HEK293 (cell line): ENCODE measurements around the gene SCRN2.

Experiments used
- BCL11B ChIP-seq: fragments of 450-650 bp; formaldehyde crosslinking; IDR thresholded peaks from 2 replicates; pipeline ENCODE4 v1.5.1; 2016; ENCODE audit warnings: low read depth, missing biosample characterization, missing genetic modification characterization
- GLIS2 ChIP-seq: fragments of 450-650 bp; formaldehyde crosslinking; IDR thresholded peaks from 2 replicates; pipeline ENCODE4 v1.5.1; 2016; ENCODE audit warnings: missing biosample characterization, missing genetic modification characterization
- KLF9 ChIP-seq: fragments of 450-650 bp; formaldehyde crosslinking; IDR thresholded peaks from 2 replicates; pipeline ENCODE4 v1.5.1; 2016; ENCODE audit warnings: missing biosample characterization, missing genetic modification characterization, low read depth
- SCRT2 ChIP-seq: fragments of 450-650 bp; formaldehyde crosslinking; IDR thresholded peaks from 2 replicates; pipeline ENCODE4 v1.5.1; 2016; ENCODE audit warnings: missing biosample characterization, missing genetic modification characterization
- SP3 ChIP-seq: fragments of 450-650 bp; formaldehyde crosslinking; IDR thresholded peaks from 2 replicates; pipeline ENCODE4 v1.5.1; 2016; ENCODE audit warnings: missing biosample characterization, missing genetic modification characterization
- ZBTB17 ChIP-seq: fragments of 450-650 bp; formaldehyde crosslinking; IDR thresholded peaks from 2 replicates; pipeline ENCODE4 v1.5.1; 2016; ENCODE audit warnings: missing biosample characterization, missing genetic modification characterization
- ZEB2 ChIP-seq: fragments of 450-650 bp; formaldehyde crosslinking; IDR thresholded peaks from 2 replicates; pipeline ENCODE4 v1.5.1; 2016; ENCODE audit warnings: missing biosample characterization, missing genetic modification characterization
- ZFP37 ChIP-seq: fragments of 450-650 bp; formaldehyde crosslinking; IDR thresholded peaks from 2 replicates; pipeline ENCODE4 v1.5.1; 2016; ENCODE audit warnings: missing biosample characterization, missing genetic modification characterization
- ZNF2 ChIP-seq: fragments of 450-650 bp; formaldehyde crosslinking; IDR thresholded peaks from 2 replicates; pipeline ENCODE4 v1.5.1; 2016; ENCODE audit warnings: missing biosample characterization, missing genetic modification characterization
- ZNF324 ChIP-seq: fragments of 450-650 bp; formaldehyde crosslinking; IDR thresholded peaks from 2 replicates; pipeline ENCODE4 v1.5.1; 2016; ENCODE audit warnings: missing biosample characterization, missing genetic modification characterization
- ZNF366 ChIP-seq: fragments of 450-650 bp; formaldehyde crosslinking; conservative IDR thresholded peaks from 2 replicates; pipeline ENCODE4 v1.5.1; 2016; ENCODE audit warnings: missing biosample characterization, missing genetic modification characterization
- ZNF394 ChIP-seq: fragments of 450-650 bp; formaldehyde crosslinking; IDR thresholded peaks from 2 replicates; pipeline ENCODE4 v1.5.1; 2016; ENCODE audit warnings: missing biosample characterization, missing genetic modification characterization, mild to moderate bottlenecking, moderate library complexity, borderline replicate concordance
- ZNF521 ChIP-seq: fragments of 450-650 bp; formaldehyde crosslinking; IDR thresholded peaks from 2 replicates; pipeline ENCODE4 v1.5.1; 2017; ENCODE audit warnings: missing biosample characterization, mild to moderate bottlenecking, missing genetic modification characterization
- ZNF544 ChIP-seq: fragments of 450-650 bp; formaldehyde crosslinking; IDR thresholded peaks from 2 replicates; pipeline ENCODE4 v1.5.0; 2017; ENCODE audit warnings: missing biosample characterization, missing genetic modification characterization
- ZNF600 ChIP-seq: fragments of 450-650 bp; formaldehyde crosslinking; IDR thresholded peaks from 2 replicates; pipeline ENCODE4 v1.5.1; 2016; ENCODE audit warnings: missing biosample characterization, missing genetic modification characterization
- ZNF654 ChIP-seq: fragments of 450-650 bp; formaldehyde crosslinking; IDR thresholded peaks from 2 replicates; pipeline ENCODE4 v1.5.1; 2016; ENCODE audit warnings: low read depth, missing biosample characterization, missing genetic modification characterization
- ZNF768 ChIP-seq: fragments of 450-650 bp; formaldehyde crosslinking; IDR thresholded peaks from 2 replicates; pipeline ENCODE4 v1.5.1; 2018; ENCODE audit warnings: missing biosample characterization, mild to moderate bottlenecking, missing genetic modification characterization
- ZNF777 ChIP-seq: fragments of 450-650 bp; formaldehyde crosslinking; IDR thresholded peaks from 2 replicates; pipeline ENCODE4 v1.5.1; 2017; ENCODE audit warnings: missing biosample characterization, missing genetic modification characterization, borderline replicate concordance
- TF ChIP-seq, protein P1 (sequence below): fragments of 450-650 bp; formaldehyde crosslinking; IDR thresholded peaks from 2 replicates; pipeline ENCODE4 v1.5.1; 2016; ENCODE audit warnings: missing biosample characterization, missing genetic modification characterization
- TF ChIP-seq, protein P2 (sequence below): fragments of 450-650 bp; formaldehyde crosslinking; IDR thresholded peaks from 2 replicates; pipeline ENCODE4 v1.5.1; 2016; ENCODE audit warnings: missing biosample characterization, missing genetic modification characterization, borderline replicate concordance
- TF ChIP-seq, protein P3 (sequence below): fragments of 450-650 bp; formaldehyde crosslinking; IDR thresholded peaks from 2 replicates; pipeline ENCODE4 v1.5.1; 2017; ENCODE audit warnings: missing biosample characterization, mild to moderate bottlenecking, missing genetic modification characterization, moderate library complexity
- TF ChIP-seq, protein P4 (sequence below): fragments of 450-650 bp; formaldehyde crosslinking; conservative IDR thresholded peaks from 2 replicates; pipeline ENCODE4 v1.5.1; 2016; ENCODE audit warnings: low read depth, missing biosample characterization, missing genetic modification characterization
- TF ChIP-seq, protein P5 (sequence below): fragments of 450-650 bp; formaldehyde crosslinking; IDR thresholded peaks from 2 replicates; pipeline ENCODE4 v1.5.1; 2016; ENCODE audit warnings: missing biosample characterization, missing genetic modification characterization

SCRN2 gene

DNA sequence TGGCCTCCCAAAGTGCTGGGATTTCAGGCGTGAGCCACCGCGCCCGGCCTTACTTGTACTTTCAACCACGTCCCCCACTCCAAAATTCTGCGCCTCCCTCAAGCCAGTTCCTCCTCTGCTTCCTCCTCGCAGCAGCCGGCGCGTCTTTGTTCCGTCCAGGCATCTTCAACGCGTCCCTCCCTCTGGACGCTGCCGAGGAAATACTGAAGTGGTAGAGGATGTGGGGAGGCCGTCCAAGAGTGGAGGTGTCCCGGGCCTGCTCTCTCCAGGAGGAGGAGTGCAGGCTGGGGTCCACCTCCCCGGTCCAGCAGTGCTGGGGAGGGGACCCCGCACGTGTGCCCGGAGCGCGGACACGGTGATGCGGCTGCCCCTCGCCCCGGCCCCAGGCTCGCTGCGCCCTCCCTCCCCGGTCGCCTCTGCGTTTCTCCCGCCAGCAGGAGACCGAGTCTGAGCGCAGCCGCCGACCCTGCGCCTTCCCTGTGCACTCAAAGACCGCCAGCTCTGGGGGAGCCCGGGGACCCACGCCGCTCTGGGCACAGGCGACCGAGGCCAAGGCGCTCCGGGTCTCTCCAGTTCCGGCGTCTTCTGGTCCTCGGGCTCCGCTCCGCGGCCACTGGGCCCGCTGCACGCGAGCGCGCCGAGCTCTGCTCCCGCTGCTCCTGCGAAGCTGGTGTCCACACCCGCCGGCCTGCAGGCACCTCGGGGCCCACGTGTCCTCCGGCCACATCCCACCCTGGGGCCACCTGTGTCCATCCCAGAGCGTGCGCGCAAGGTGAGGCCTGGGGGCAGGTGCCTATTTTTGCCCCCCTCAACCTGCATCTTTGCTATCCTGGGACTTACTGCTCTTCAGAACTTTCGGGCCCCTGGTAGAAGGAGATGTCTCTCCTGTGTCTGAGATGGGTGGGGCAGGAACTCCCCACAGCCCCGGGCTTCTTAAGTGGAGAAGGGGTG is 51.2 kb downstream of the SCRN2 start (continued):
- TF ChIP-seq ZNF2 (tag by site-specific recombination), result 0 out of 2 replicates have a peak, but pooled peaks have one; percentile 36
- no peak for TF ChIP-seq ZNF768
- TF ChIP-seq ZNF366 (tag by site-specific recombination), result 0 out of 2 replicates have a peak, but pooled peaks have one; percentile 31
- peak; percentile 70; the same call in 1 of the 2 replicates for TF ChIP-seq ZEB2 (tag by site-specific recombination)
- TF ChIP-seq, protein P1, sequence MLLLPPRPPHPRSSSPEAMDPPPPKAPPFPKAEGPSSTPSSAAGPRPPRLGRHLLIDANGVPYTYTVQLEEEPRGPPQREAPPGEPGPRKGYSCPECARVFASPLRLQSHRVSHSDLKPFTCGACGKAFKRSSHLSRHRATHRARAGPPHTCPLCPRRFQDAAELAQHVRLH (tag by site-specific recombination), result no peak
- TF ChIP-seq ZFP37, result 0 out of 2 replicates have a peak, but pooled peaks have one; percentile 82
- TF ChIP-seq ZNF544 (tag by site-specific recombination), result no peak
- no peak for TF ChIP-seq BCL11B (tag by site-specific recombination)
- peak; percentile 77 for TF ChIP-seq ZNF600 (tag by site-specific recombination)
- TF ChIP-seq, protein P2, sequence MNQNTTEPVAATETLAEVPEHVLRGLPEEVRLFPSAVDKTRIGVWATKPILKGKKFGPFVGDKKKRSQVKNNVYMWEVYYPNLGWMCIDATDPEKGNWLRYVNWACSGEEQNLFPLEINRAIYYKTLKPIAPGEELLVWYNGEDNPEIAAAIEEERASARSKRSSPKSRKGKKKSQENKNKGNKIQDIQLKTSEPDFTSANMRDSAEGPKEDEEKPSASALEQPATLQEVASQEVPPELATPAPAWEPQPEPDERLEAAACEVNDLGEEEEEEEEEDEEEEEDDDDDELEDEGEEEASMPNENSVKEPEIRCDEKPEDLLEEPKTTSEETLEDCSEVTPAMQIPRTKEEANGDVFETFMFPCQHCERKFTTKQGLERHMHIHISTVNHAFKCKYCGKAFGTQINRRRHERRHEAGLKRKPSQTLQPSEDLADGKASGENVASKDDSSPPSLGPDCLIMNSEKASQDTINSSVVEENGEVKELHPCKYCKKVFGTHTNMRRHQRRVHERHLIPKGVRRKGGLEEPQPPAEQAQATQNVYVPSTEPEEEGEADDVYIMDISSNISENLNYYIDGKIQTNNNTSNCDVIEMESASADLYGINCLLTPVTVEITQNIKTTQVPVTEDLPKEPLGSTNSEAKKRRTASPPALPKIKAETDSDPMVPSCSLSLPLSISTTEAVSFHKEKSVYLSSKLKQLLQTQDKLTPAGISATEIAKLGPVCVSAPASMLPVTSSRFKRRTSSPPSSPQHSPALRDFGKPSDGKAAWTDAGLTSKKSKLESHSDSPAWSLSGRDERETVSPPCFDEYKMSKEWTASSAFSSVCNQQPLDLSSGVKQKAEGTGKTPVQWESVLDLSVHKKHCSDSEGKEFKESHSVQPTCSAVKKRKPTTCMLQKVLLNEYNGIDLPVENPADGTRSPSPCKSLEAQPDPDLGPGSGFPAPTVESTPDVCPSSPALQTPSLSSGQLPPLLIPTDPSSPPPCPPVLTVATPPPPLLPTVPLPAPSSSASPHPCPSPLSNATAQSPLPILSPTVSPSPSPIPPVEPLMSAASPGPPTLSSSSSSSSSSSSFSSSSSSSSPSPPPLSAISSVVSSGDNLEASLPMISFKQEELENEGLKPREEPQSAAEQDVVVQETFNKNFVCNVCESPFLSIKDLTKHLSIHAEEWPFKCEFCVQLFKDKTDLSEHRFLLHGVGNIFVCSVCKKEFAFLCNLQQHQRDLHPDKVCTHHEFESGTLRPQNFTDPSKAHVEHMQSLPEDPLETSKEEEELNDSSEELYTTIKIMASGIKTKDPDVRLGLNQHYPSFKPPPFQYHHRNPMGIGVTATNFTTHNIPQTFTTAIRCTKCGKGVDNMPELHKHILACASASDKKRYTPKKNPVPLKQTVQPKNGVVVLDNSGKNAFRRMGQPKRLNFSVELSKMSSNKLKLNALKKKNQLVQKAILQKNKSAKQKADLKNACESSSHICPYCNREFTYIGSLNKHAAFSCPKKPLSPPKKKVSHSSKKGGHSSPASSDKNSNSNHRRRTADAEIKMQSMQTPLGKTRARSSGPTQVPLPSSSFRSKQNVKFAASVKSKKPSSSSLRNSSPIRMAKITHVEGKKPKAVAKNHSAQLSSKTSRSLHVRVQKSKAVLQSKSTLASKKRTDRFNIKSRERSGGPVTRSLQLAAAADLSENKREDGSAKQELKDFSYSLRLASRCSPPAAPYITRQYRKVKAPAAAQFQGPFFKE (tag by site-specific recombination), result no peak
- TF ChIP-seq ZNF521 (tag by site-specific recombination), result no peak
- peak; percentile 42; the same call in 1 of the 2 replicates for TF ChIP-seq ZNF394 (tag by site-specific recombination)
- TF ChIP-seq KLF9, result peak; percentile 40; the same call in 1 of the 2 replicates
- TF ChIP-seq ZNF324 (tag by site-specific recombination), result 0 out of 2 replicates have a peak, but pooled peaks have one; percentile 20
- TF ChIP-seq, protein P3, sequence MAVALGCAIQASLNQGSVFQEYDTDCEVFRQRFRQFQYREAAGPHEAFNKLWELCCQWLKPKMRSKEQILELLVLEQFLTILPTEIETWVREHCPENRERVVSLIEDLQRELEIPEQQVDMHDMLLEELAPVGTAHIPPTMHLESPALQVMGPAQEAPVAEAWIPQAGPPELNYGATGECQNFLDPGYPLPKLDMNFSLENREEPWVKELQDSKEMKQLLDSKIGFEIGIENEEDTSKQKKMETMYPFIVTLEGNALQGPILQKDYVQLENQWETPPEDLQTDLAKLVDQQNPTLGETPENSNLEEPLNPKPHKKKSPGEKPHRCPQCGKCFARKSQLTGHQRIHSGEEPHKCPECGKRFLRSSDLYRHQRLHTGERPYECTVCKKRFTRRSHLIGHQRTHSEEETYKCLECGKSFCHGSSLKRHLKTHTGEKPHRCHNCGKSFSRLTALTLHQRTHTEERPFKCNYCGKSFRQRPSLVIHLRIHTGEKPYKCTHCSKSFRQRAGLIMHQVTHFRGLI (tag by site-specific recombination), result no peak
- TF ChIP-seq ZNF654 (tag by site-specific recombination), result peak; percentile 30; the same call in 1 of the 2 replicates
- TF ChIP-seq, protein P4, sequence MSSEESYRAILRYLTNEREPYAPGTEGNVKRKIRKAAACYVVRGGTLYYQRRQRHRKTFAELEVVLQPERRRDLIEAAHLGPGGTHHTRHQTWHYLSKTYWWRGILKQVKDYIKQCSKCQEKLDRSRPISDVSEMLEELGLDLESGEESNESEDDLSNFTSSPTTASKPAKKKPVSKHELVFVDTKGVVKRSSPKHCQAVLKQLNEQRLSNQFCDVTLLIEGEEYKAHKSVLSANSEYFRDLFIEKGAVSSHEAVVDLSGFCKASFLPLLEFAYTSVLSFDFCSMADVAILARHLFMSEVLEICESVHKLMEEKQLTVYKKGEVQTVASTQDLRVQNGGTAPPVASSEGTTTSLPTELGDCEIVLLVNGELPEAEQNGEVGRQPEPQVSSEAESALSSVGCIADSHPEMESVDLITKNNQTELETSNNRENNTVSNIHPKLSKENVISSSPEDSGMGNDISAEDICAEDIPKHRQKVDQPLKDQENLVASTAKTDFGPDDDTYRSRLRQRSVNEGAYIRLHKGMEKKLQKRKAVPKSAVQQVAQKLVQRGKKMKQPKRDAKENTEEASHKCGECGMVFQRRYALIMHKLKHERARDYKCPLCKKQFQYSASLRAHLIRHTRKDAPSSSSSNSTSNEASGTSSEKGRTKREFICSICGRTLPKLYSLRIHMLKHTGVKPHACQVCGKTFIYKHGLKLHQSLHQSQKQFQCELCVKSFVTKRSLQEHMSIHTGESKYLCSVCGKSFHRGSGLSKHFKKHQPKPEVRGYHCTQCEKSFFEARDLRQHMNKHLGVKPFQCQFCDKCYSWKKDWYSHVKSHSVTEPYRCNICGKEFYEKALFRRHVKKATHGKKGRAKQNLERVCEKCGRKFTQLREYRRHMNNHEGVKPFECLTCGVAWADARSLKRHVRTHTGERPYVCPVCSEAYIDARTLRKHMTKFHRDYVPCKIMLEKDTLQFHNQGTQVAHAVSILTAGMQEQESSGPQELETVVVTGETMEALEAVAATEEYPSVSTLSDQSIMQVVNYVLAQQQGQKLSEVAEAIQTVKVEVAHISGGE, result peak; percentile 76
- peak; percentile 41; the same call in 1 of the 2 replicates for TF ChIP-seq SCRT2
- peak; percentile 77 for TF ChIP-seq ZBTB17 (tag by site-specific recombination)
- peak; percentile 80 for TF ChIP-seq GLIS2 (tag by site-specific recombination)
- TF ChIP-seq ZNF777 (tag by site-specific recombination), result peak; percentile 84; the same call in 1 of the 2 replicates
- TF ChIP-seq, protein P5, sequence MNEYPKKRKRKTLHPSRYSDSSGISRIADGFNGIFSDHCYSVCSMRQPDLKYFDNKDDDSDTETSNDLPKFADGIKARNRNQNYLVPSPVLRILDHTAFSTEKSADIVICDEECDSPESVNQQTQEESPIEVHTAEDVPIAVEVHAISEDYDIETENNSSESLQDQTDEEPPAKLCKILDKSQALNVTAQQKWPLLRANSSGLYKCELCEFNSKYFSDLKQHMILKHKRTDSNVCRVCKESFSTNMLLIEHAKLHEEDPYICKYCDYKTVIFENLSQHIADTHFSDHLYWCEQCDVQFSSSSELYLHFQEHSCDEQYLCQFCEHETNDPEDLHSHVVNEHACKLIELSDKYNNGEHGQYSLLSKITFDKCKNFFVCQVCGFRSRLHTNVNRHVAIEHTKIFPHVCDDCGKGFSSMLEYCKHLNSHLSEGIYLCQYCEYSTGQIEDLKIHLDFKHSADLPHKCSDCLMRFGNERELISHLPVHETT (tag by site-specific recombination), result no peak
- 0 out of 2 replicates have a peak, but pooled peaks have one; percentile 18 for TF ChIP-seq SP3 (tag by site-specific recombination)
